ENCODE measurements around the gene TCERG1L.
"Not testable (repeated sequence)": the region's sequence is repeated elsewhere in the genome, so short reads cannot be mapped to it uniquely, and the experiment has no call there.

TCERG1L gene

GRCh38 chr10:131079314-131079713, 232.2 kb downstream of the TCERG1L start:
- DNase-seq: no peak

GRCh38 chr10:131078882-131079280, 232.6 kb downstream of the TCERG1L start:
- DNase-seq: not testable (repeated sequence)

GRCh38 chr10:131078131-131078881, 233.2 kb downstream of the TCERG1L start:
- no peak for DNase-seq

GRCh38 chr10:131077724-131078123, 233.8 kb downstream of the TCERG1L start:
- DNase-seq: no peak

GRCh38 chr10:131077031-131077430, 234.5 kb downstream of the TCERG1L start:
- DNase-seq: no peak

GRCh38 chr10:131076356-131076755, 235.2 kb downstream of the TCERG1L start:
- DNase-seq: no peak

GRCh38 chr10:131075218-131075770, 236.2 kb downstream of the TCERG1L start:
- DNase-seq: no peak

- DNase-seq: no peak
These were observed 236.8 kb downstream of the TCERG1L start for GRCh38 chr10:131074682-131075081.

- no peak for DNase-seq
These were observed 238.0 kb downstream of the TCERG1L start for GRCh38 chr10:131073469-131074035.

- DNase-seq: no peak
These were observed 238.7 kb downstream of the TCERG1L start for GRCh38 chr10:131072651-131073468.

- DNase-seq: no peak
These were observed 239.8 kb downstream of the TCERG1L start for GRCh38 chr10:131071721-131072120.

GRCh38 chr10:131070856-131071255, 240.7 kb downstream of the TCERG1L start:
- DNase-seq: no peak

GRCh38 chr10:131068760-131069159, 242.8 kb downstream of the TCERG1L start:
- no peak for DNase-seq

- no peak for DNase-seq
These were observed 243.2 kb downstream of the TCERG1L start for GRCh38 chr10:131068311-131068710.

GRCh38 chr10:131067690-131068089, 243.8 kb downstream of the TCERG1L start:
- DNase-seq: no peak

GRCh38 chr10:131065673-131066305, 245.7 kb downstream of the TCERG1L start:
- no peak for DNase-seq

GRCh38 chr10:131063311-131063710, 248.2 kb downstream of the TCERG1L start:
- DNase-seq: no peak

- DNase-seq: no peak
These were observed 248.8 kb downstream of the TCERG1L start for GRCh38 chr10:131062621-131063260.

GRCh38 chr10:131061216-131061615, 250.3 kb downstream of the TCERG1L start:
- DNase-seq: no peak

GRCh38 chr10:131059881-131060280, 251.6 kb downstream of the TCERG1L start:
- DNase-seq: no peak

GRCh38 chr10:131058799-131059198, 252.7 kb downstream of the TCERG1L start:
- DNase-seq: no peak

- no peak for DNase-seq
These were observed 254.7 kb downstream of the TCERG1L start for GRCh38 chr10:131056781-131057180.
